MM.1S (cell line): ENCODE data around the gene FGF14.

ENCODE experiments used
- EZH2 ChIP-seq: fragments of 300-600 bp; sonication (generic); optimal IDR thresholded peaks from 2 replicates; pipeline ENCODE3; 2017; ENCODE audit warnings: low read depth, mild to moderate bottlenecking, antibody characterized with exemption, low read length, mixed read lengths
- TF ChIP-seq, protein P1 (sequence below): fragments of 300-600 bp; sonication (generic); IDR thresholded peaks from 2 replicates; pipeline ENCODE4 v1.5.1; 2016; ENCODE audit warnings: antibody characterized with exemption, low read length, mixed read lengths

GRCh38 chr13:102261316-102261715 lies 140.5 kb downstream of the FGF14 start:
- TF ChIP-seq, protein P1, sequence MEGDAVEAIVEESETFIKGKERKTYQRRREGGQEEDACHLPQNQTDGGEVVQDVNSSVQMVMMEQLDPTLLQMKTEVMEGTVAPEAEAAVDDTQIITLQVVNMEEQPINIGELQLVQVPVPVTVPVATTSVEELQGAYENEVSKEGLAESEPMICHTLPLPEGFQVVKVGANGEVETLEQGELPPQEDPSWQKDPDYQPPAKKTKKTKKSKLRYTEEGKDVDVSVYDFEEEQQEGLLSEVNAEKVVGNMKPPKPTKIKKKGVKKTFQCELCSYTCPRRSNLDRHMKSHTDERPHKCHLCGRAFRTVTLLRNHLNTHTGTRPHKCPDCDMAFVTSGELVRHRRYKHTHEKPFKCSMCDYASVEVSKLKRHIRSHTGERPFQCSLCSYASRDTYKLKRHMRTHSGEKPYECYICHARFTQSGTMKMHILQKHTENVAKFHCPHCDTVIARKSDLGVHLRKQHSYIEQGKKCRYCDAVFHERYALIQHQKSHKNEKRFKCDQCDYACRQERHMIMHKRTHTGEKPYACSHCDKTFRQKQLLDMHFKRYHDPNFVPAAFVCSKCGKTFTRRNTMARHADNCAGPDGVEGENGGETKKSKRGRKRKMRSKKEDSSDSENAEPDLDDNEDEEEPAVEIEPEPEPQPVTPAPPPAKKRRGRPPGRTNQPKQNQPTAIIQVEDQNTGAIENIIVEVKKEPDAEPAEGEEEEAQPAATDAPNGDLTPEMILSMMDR: no peak
- TF ChIP-seq EZH2: no peak
